AG04449 (cell line): ENCODE data around the gene RNF215.

Experiments used
- CTCF ChIA-PET: fragments of 350-600 bp; formaldehyde crosslinking; extraction: SDS; loops from one replicate; lab custom pipeline; 2021; ENCODE audit warnings: antibody characterized with exemption; lab: Yijun Ruan, JAX
- POLR2A ChIA-PET: fragments of 400-600, 350-600 bp; formaldehyde crosslinking; extraction: SDS; loops from one replicate; lab custom pipeline; 2020; ENCODE audit warnings: antibody characterized with exemption, inconsistent platforms; lab: Yijun Ruan, JAX
- DNase-seq: peaks from one replicate; pipeline ENCODE4 v3.0.0-alpha.2; 2010; ENCODE audit warnings: low read depth, low spot score
- H3K4me3 ChIP-seq: 2 replicates; pipeline ENCODE4 v1.5.1; 2011; ENCODE audit warnings: low read depth, mild to moderate bottlenecking, control low read depth, low read length
- TF ChIP-seq, protein P1 (sequence below): IDR thresholded peaks from one replicate; pipeline ENCODE4 v1.5.1; 2011; ENCODE audit warnings: mild to moderate bottlenecking, moderate library complexity, low read length, control low read depth, inconsistent platforms; ENCODE audit not compliant: insufficient read depth; ENCODE audit errors: missing control alignments

RNF215 gene

DNA sequence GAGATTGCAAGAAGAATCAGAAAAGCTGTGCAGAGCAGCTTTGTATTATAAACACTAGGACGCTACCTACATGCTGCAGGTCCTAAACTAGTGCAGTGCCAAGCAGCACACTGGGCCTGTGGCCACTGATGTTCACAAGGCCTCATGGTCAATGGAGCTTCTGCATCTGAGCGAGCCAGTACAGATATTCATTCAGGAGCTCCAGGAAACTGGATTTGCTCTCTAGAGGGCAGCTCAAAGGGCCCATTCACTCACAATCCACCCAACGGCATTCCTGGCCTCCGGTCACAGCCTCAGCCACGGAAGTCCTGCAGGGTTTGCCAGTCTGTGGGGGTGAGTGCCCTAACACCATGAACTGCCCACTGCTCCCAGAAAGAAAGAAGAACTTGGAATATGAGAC lies 54.7 kb downstream of the RNF215 start:
- TF ChIP-seq, protein P1, sequence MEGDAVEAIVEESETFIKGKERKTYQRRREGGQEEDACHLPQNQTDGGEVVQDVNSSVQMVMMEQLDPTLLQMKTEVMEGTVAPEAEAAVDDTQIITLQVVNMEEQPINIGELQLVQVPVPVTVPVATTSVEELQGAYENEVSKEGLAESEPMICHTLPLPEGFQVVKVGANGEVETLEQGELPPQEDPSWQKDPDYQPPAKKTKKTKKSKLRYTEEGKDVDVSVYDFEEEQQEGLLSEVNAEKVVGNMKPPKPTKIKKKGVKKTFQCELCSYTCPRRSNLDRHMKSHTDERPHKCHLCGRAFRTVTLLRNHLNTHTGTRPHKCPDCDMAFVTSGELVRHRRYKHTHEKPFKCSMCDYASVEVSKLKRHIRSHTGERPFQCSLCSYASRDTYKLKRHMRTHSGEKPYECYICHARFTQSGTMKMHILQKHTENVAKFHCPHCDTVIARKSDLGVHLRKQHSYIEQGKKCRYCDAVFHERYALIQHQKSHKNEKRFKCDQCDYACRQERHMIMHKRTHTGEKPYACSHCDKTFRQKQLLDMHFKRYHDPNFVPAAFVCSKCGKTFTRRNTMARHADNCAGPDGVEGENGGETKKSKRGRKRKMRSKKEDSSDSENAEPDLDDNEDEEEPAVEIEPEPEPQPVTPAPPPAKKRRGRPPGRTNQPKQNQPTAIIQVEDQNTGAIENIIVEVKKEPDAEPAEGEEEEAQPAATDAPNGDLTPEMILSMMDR: no peak
- POLR2A ChIA-PET: no interaction called here
- CTCF ChIA-PET: interaction anchor here (1.4 to 2.2 kb wide), 3 partner anchors 44 to 224 kb away, joined by 3 to 10 read pairs (median 5); partner anchors contain the start of gene CASTOR1
- DNase-seq: no peak
- no peak overlapping the region for H3K4me3 ChIP-seq
